ENCODE measurements around the gene MIS12. TPM values are rescaled to one million over a fixed set of nuclear protein-coding genes. Genes with fewer than 3 reads are reported as not detected.

The MIS12 gene
- total RNA-seq, 1 experiment from 2014 or later, result 13.6 TPM

DNA sequence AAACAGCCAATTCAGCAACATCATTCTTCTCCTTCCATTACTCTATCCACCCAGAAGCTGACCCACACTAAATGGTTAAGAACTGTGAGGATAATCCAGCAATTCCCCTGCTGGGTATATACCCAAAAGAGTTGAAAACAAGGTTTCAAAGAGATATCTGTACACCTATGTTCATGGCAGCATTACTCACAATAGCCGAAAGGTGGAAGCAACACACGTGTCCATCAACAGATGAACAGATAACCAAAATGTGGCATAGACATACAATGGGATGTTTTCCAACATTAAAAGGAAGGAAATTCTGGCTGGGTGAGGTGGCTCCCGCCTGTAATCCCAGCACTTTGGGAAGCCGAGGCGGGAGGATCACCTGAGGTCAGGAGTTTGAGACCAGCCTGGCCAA lies 19.9 kb downstream of the MIS12 start:
- TF ChIP-seq, protein P1, sequence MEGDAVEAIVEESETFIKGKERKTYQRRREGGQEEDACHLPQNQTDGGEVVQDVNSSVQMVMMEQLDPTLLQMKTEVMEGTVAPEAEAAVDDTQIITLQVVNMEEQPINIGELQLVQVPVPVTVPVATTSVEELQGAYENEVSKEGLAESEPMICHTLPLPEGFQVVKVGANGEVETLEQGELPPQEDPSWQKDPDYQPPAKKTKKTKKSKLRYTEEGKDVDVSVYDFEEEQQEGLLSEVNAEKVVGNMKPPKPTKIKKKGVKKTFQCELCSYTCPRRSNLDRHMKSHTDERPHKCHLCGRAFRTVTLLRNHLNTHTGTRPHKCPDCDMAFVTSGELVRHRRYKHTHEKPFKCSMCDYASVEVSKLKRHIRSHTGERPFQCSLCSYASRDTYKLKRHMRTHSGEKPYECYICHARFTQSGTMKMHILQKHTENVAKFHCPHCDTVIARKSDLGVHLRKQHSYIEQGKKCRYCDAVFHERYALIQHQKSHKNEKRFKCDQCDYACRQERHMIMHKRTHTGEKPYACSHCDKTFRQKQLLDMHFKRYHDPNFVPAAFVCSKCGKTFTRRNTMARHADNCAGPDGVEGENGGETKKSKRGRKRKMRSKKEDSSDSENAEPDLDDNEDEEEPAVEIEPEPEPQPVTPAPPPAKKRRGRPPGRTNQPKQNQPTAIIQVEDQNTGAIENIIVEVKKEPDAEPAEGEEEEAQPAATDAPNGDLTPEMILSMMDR (IDR thresholded peaks at IDR 0.05; ENCODE audit: unreplicated experiment), result no peak
- Mint-ChIP-seq H3K4me3 (ENCODE audit: low read depth, unreplicated experiment) (no peak overlapping the region), H3K4me1 (ENCODE audit: low read depth, unreplicated experiment) (no peaks in the 10 kb centered on the region), H3K27ac (ENCODE audit: unreplicated experiment) (no peak overlapping the region), H3K27me3 (ENCODE audit: unreplicated experiment) (peaks cover 57% of the 10 kb centered on the region), H3K9me3 (ENCODE audit: low read depth, unreplicated experiment) (no peaks in the 10 kb centered on the region), H3K36me3 (ENCODE audit: insufficient read depth, unreplicated experiment) (no peaks in the 10 kb centered on the region)
- CTCF ChIA-PET, result no interaction called here
- intact Hi-C loops (cut with micrococcal nuclease; ENCODE audit: unreplicated experiment), result no loop called here
- no TSS peak for BruUV-seq (replicated peaks)
- no peak for DNase-seq

DNA sequence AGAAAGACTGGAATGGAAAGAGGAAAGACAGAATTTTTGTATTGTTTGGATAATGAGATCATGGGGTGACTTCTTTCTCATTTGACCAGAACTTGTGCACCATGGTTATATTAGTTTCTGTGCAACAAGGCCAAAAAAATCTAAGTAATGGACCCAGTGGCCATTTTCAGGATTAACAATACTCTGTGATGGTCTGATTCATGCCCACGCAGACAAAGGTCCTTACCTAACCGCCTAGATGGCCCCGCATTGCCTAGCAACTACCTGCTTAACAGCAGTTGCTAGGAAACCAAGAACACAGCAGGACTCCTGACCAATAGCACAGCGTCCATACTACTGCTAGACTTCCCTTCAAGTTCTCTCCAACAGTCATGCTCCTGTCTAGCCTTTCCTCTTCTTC lies 22.4 kb downstream of the MIS12 start:
- no peak for DNase-seq
- H3K27ac Mint-ChIP-seq (ENCODE audit: unreplicated experiment), result no peak overlapping the region
- no peaks in the 10 kb centered on the region for H3K4me1 Mint-ChIP-seq (ENCODE audit: low read depth, unreplicated experiment)
- no TSS peak for BruUV-seq (replicated peaks)
- peaks cover 53% of the 10 kb centered on the region for H3K27me3 Mint-ChIP-seq (ENCODE audit: unreplicated experiment)
- no peak overlapping the region for H3K4me3 Mint-ChIP-seq (ENCODE audit: low read depth, unreplicated experiment)
- peaks cover 3% of the 10 kb centered on the region for H3K9me3 Mint-ChIP-seq (ENCODE audit: low read depth, unreplicated experiment)
- H3K36me3 Mint-ChIP-seq (ENCODE audit: insufficient read depth, unreplicated experiment), result no peaks in the 10 kb centered on the region
- CTCF ChIA-PET, result interaction anchor here (0.6 kb wide), 1 partner anchor 13 kb away, joined by 4 read pairs; no protein-coding TSS in a partner anchor
- intact Hi-C loops (cut with micrococcal nuclease; ENCODE audit: unreplicated experiment), result no loop called here
- TF ChIP-seq, protein P1 (IDR thresholded peaks at IDR 0.05; ENCODE audit: unreplicated experiment), result no peak

DNA sequence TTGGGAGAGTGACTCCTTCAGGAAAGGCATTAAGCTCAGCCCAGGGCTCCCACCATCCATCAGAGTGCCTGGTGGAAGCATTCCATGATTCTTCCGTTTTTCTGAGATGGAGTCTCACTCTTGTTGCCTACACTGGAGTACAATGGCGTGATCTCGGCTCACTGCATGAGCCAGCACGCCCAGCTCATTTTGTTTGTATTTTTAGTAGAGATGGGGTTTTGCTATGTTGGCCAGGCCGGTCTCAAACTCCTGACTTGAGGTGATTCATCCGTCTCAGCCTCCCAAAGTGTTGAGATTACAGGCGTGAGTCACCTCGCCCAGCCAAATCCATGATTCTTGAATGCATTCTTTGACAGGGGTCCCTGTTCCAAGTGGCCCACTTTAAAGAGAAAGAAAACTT lies 23.1 kb downstream of the MIS12 start:
- H3K27ac Mint-ChIP-seq (ENCODE audit: unreplicated experiment), result no peak overlapping the region
- no peaks in the 10 kb centered on the region for H3K36me3 Mint-ChIP-seq (ENCODE audit: insufficient read depth, unreplicated experiment)
- DNase-seq, result no peak
- H3K4me3 Mint-ChIP-seq (ENCODE audit: low read depth, unreplicated experiment), result no peak overlapping the region
- H3K9me3 Mint-ChIP-seq (ENCODE audit: low read depth, unreplicated experiment), result peaks cover 3% of the 10 kb centered on the region
- no TSS peak for BruUV-seq (replicated peaks)
- intact Hi-C loops (cut with micrococcal nuclease; ENCODE audit: unreplicated experiment), result no loop called here
- no peaks in the 10 kb centered on the region for H3K4me1 Mint-ChIP-seq (ENCODE audit: low read depth, unreplicated experiment)
- CTCF ChIA-PET, result no interaction called here
- TF ChIP-seq, protein P1 (IDR thresholded peaks at IDR 0.05; ENCODE audit: unreplicated experiment), result no peak
- peaks cover 53% of the 10 kb centered on the region for H3K27me3 Mint-ChIP-seq (ENCODE audit: unreplicated experiment)

DNA sequence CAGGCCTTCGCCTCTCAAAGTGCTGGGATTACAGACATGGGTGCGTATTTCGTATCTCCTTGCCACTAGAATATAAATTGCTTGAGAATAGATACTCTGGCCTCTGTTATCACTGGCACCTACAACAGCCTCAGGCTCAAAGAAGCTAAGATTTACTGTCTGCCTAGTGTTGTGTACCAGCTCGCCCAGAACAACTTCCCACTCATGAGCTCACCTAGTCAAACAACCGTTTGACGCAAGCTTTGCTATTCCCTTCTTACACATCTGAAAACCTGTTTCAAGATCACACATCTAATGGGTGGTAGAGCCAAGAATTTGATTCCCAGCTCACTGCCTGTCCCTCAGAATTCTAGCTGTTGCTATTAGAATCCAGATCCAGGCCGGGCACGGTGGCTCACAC lies 24.4 kb downstream of the MIS12 start:
- H3K36me3 Mint-ChIP-seq (ENCODE audit: insufficient read depth, unreplicated experiment), result no peaks in the 10 kb centered on the region
- BruUV-seq (replicated peaks), result no TSS peak
- H3K27ac Mint-ChIP-seq (ENCODE audit: unreplicated experiment), result no peak overlapping the region
- H3K9me3 Mint-ChIP-seq (ENCODE audit: low read depth, unreplicated experiment), result peaks cover 3% of the 10 kb centered on the region
- intact Hi-C loops (cut with micrococcal nuclease; ENCODE audit: unreplicated experiment), result no loop called here
- TF ChIP-seq, protein P1 (IDR thresholded peaks at IDR 0.05; ENCODE audit: unreplicated experiment), result no peak
- DNase-seq, result no peak
- peaks cover 53% of the 10 kb centered on the region for H3K27me3 Mint-ChIP-seq (ENCODE audit: unreplicated experiment)
- peaks cover 4% of the 10 kb centered on the region for H3K4me1 Mint-ChIP-seq (ENCODE audit: low read depth, unreplicated experiment)
- H3K4me3 Mint-ChIP-seq (ENCODE audit: low read depth, unreplicated experiment), result no peak overlapping the region
- CTCF ChIA-PET, result interaction anchor here (0.7 kb wide), 1 partner anchor 12 kb away, joined by 4 read pairs; no protein-coding TSS in a partner anchor

Measured in Calu3 (cell line).